ENCODE measurements around the gene MAGEH1.
"Not testable (repeated sequence)": the region's sequence is repeated elsewhere in the genome, so short reads cannot be mapped to it uniquely, and the experiment has no call there.

Gene MAGEH1

GRCh38 chrX:55452833-55453124, 852 bp downstream of the MAGEH1 start:
- no peaks in the 10 kb centered on the region for H4K20me1 ChIP-seq (ENCODE audit: insufficient read depth, low read length)
- peak overlapping the region; percentile 64 for H3K27ac ChIP-seq (ENCODE audit: low read depth, low read length, poor library complexity, severe bottlenecking)
- H3K79me2 ChIP-seq (ENCODE audit: insufficient read depth, low read length) = no peaks in the 10 kb centered on the region
- peak overlapping the region; percentile 91 for H3K4me2 ChIP-seq (ENCODE audit: low read length)
- TF ChIP-seq CTCF (IDR thresholded peaks at IDR 0.05; ENCODE audit: low read length) = no peak
- no peak for TF ChIP-seq EZH2 (IDR thresholded peaks at IDR 0.05; ENCODE audit: borderline replicate concordance, low read length)
- H3K9me3 ChIP-seq (ENCODE audit: low read length) = no peaks in the 10 kb centered on the region
- H3F3A ChIP-seq (ENCODE audit: insufficient read depth, low read length) = no peaks in the 10 kb centered on the region
- no peaks in the 10 kb centered on the region for H3K9me2 ChIP-seq (ENCODE audit: low read depth, low read length)
- peaks cover 5% of the 10 kb centered on the region for H3K4me1 ChIP-seq (ENCODE audit: insufficient read depth, low read length, severe bottlenecking)
- H3K4me3 ChIP-seq (ENCODE audit: low read depth, low read length, poor library complexity, severe bottlenecking) = peak overlapping the region; percentile 93
- H3K9ac ChIP-seq (ENCODE audit: low read length) = peak overlapping the region; percentile 87
- H3K27me3 ChIP-seq (ENCODE audit: insufficient read depth, low read length) = no peaks in the 10 kb centered on the region
- H3K36me3 ChIP-seq (ENCODE audit: insufficient read depth, low read length) = no peaks in the 10 kb centered on the region
- H2AFZ ChIP-seq (ENCODE audit: low read length) = no peak overlapping the region

DNA sequence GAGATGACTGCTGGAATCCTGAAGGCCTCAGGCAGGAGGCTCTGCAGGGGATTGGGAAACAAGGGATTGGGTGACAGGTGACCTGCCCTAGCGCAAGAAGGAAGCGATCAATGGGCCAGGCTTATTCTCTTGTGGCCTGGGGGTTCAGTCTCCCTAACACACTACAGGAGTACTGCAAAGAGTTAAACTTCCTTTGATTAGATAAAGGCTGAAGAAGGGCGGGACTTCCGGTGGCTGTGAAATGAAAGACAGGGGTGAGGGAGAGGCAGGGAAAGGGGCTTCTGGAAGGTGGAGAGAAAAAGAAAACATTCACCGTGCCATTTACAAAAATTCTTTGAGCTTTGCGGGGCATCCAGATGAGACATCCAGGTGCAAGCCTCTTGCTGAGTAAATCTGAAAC, 3.8 kb downstream of the MAGEH1 start:
- not testable (repeated sequence) for H3K27me3 ChIP-seq (ENCODE audit: insufficient read depth, low read length); H3K9me3 ChIP-seq (ENCODE audit: low read length); H2AFZ ChIP-seq (ENCODE audit: low read length); H3K4me3 ChIP-seq (ENCODE audit: low read depth, low read length, poor library complexity, severe bottlenecking); H3K4me1 ChIP-seq (ENCODE audit: insufficient read depth, low read length, severe bottlenecking); H4K20me1 ChIP-seq (ENCODE audit: insufficient read depth, low read length); H3K27ac ChIP-seq (ENCODE audit: low read depth, low read length, poor library complexity, severe bottlenecking); H3K36me3 ChIP-seq (ENCODE audit: insufficient read depth, low read length); H3K9ac ChIP-seq (ENCODE audit: low read length); H3F3A ChIP-seq (ENCODE audit: insufficient read depth, low read length); H3K79me2 ChIP-seq (ENCODE audit: insufficient read depth, low read length); H3K9me2 ChIP-seq (ENCODE audit: low read depth, low read length); H3K4me2 ChIP-seq (ENCODE audit: low read length)

DNA sequence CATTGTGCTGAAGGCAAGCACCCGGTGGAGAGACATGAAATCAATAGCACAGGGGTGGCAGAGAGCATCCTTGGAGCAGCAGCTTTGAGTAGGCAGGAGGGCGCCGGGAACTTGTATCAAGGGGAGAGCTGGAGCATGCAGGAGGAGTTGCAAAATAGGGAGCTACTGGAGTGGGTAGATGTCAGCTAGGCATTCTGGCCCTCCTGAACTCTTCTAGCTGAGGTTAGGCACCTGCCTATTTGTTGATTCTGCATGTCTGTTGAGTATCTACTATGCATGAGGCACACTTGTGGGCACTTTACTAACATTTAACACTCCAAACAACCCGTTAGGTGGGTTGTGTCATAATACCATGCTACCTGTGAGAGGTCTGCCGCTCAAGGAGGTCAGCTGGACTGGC, 7.5 kb downstream of the MAGEH1 start:
- not testable (repeated sequence) for H3K4me1 ChIP-seq (ENCODE audit: insufficient read depth, low read length, severe bottlenecking); H3F3A ChIP-seq (ENCODE audit: insufficient read depth, low read length); H3K36me3 ChIP-seq (ENCODE audit: insufficient read depth, low read length); H3K9me3 ChIP-seq (ENCODE audit: low read length); H3K9ac ChIP-seq (ENCODE audit: low read length); H2AFZ ChIP-seq (ENCODE audit: low read length); H3K27me3 ChIP-seq (ENCODE audit: insufficient read depth, low read length); H3K9me2 ChIP-seq (ENCODE audit: low read depth, low read length); H3K79me2 ChIP-seq (ENCODE audit: insufficient read depth, low read length); H4K20me1 ChIP-seq (ENCODE audit: insufficient read depth, low read length); H3K27ac ChIP-seq (ENCODE audit: low read depth, low read length, poor library complexity, severe bottlenecking); H3K4me2 ChIP-seq (ENCODE audit: low read length); H3K4me3 ChIP-seq (ENCODE audit: low read depth, low read length, poor library complexity, severe bottlenecking)

GRCh38 chrX:55459926-55460325, 8.0 kb downstream of the MAGEH1 start:
- H3K9me3 ChIP-seq (ENCODE audit: low read length); H3K27ac ChIP-seq (ENCODE audit: low read depth, low read length, poor library complexity, severe bottlenecking); H3K9ac ChIP-seq (ENCODE audit: low read length); H3K9me2 ChIP-seq (ENCODE audit: low read depth, low read length); H3K27me3 ChIP-seq (ENCODE audit: insufficient read depth, low read length); H4K20me1 ChIP-seq (ENCODE audit: insufficient read depth, low read length); H3K36me3 ChIP-seq (ENCODE audit: insufficient read depth, low read length); H2AFZ ChIP-seq (ENCODE audit: low read length); H3K4me2 ChIP-seq (ENCODE audit: low read length); H3K4me1 ChIP-seq (ENCODE audit: insufficient read depth, low read length, severe bottlenecking); H3F3A ChIP-seq (ENCODE audit: insufficient read depth, low read length); H3K79me2 ChIP-seq (ENCODE audit: insufficient read depth, low read length); H3K4me3 ChIP-seq (ENCODE audit: low read depth, low read length, poor library complexity, severe bottlenecking): not testable (repeated sequence)

GRCh38 chrX:55464050-55464449, 12.1 kb downstream of the MAGEH1 start:
- H3K27ac ChIP-seq (ENCODE audit: low read depth, low read length, poor library complexity, severe bottlenecking); H4K20me1 ChIP-seq (ENCODE audit: insufficient read depth, low read length); H3K79me2 ChIP-seq (ENCODE audit: insufficient read depth, low read length); H2AFZ ChIP-seq (ENCODE audit: low read length); H3K4me3 ChIP-seq (ENCODE audit: low read depth, low read length, poor library complexity, severe bottlenecking); H3K9me2 ChIP-seq (ENCODE audit: low read depth, low read length); H3K36me3 ChIP-seq (ENCODE audit: insufficient read depth, low read length); H3K9ac ChIP-seq (ENCODE audit: low read length); H3K27me3 ChIP-seq (ENCODE audit: insufficient read depth, low read length); H3K9me3 ChIP-seq (ENCODE audit: low read length); H3K4me1 ChIP-seq (ENCODE audit: insufficient read depth, low read length, severe bottlenecking); H3K4me2 ChIP-seq (ENCODE audit: low read length); H3F3A ChIP-seq (ENCODE audit: insufficient read depth, low read length): not testable (repeated sequence)

- not testable (repeated sequence) for H3K9me3 ChIP-seq (ENCODE audit: low read length)
These were observed 13.2 kb downstream of the MAGEH1 start for GRCh38 chrX:55465108-55465507.

DNA sequence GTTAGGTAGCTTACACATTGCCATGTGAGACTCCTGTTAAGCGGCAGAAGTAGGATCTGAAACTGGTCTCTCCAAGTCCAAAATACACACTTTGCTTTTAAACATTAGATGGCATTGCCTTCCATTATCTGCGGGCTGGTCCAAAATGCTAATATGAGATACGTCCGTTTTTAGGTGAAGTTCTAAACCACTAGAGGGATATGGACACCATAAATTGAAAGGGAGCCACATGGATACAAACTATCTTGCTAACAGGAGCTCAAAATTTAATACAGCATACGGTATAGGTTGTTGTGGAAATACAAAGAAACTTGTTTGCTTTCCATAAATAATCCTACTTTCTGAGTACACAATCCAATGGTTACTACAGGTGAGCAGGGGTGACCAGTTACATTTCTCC, 13.9 kb downstream of the MAGEH1 start:
- H3F3A ChIP-seq (ENCODE audit: insufficient read depth, low read length); H3K4me1 ChIP-seq (ENCODE audit: insufficient read depth, low read length, severe bottlenecking); H3K9ac ChIP-seq (ENCODE audit: low read length); H3K27me3 ChIP-seq (ENCODE audit: insufficient read depth, low read length); H3K4me3 ChIP-seq (ENCODE audit: low read depth, low read length, poor library complexity, severe bottlenecking); H3K36me3 ChIP-seq (ENCODE audit: insufficient read depth, low read length); H3K4me2 ChIP-seq (ENCODE audit: low read length); H3K9me2 ChIP-seq (ENCODE audit: low read depth, low read length); H3K79me2 ChIP-seq (ENCODE audit: insufficient read depth, low read length); H4K20me1 ChIP-seq (ENCODE audit: insufficient read depth, low read length); H3K9me3 ChIP-seq (ENCODE audit: low read length); H2AFZ ChIP-seq (ENCODE audit: low read length); H3K27ac ChIP-seq (ENCODE audit: low read depth, low read length, poor library complexity, severe bottlenecking): not testable (repeated sequence)

More at GRCh38 chrX:55465108-55465507, 13.2 kb downstream of the MAGEH1 start:
- H4K20me1 ChIP-seq (ENCODE audit: insufficient read depth, low read length); H3K4me3 ChIP-seq (ENCODE audit: low read depth, low read length, poor library complexity, severe bottlenecking); H3K36me3 ChIP-seq (ENCODE audit: insufficient read depth, low read length); H3K4me2 ChIP-seq (ENCODE audit: low read length); H2AFZ ChIP-seq (ENCODE audit: low read length); H3K9ac ChIP-seq (ENCODE audit: low read length); H3K27ac ChIP-seq (ENCODE audit: low read depth, low read length, poor library complexity, severe bottlenecking); H3K27me3 ChIP-seq (ENCODE audit: insufficient read depth, low read length); H3K4me1 ChIP-seq (ENCODE audit: insufficient read depth, low read length, severe bottlenecking); H3K9me2 ChIP-seq (ENCODE audit: low read depth, low read length); H3K79me2 ChIP-seq (ENCODE audit: insufficient read depth, low read length); H3F3A ChIP-seq (ENCODE audit: insufficient read depth, low read length): not testable (repeated sequence)

Data from OCI-LY1 (cell line).